CD4-positive, alpha-beta T cell treated with Interferon gamma for 1 hour (primary cell): ENCODE results near the gene UBA3.
A peak's percentile ranks its signal among the peaks of the same experiment; 100 is the strongest.

Experiments used
- DNase-seq: peaks from one replicate; pipeline ENCODE4 v3.0.0-alpha.2; 2020

Gene UBA3

DNA sequence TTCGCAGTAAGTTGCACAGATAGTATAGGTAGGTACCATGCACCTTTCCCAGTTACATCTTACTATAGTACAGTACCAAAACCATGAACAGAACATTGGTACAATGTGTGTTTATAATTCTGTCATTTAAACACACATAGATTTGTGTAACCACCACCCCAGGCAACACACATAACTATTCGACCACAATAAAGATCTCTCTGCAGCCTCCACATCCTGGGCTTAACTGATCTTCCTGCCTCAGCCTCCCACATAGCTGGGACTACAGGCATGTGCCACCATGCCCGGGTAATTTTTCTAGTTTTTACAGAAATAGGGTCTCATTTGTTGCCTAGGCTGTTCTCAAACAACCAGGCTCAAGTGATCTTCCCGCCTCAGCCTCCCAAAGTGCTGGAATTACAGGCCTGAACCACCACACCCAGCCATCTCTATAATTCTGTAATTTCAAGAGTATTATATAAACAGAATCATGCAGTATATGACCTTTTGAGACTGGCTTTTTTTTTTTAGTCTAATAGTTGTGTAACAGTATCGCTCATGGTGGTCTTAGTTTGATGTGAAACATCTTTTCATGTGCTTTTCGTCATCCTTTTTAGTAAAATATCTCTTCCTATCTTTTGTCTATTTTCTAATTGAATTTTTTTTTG lies 14.7 kb downstream of the UBA3 start:
- no peak for DNase-seq

- no peak for DNase-seq
These were observed 16.5 kb downstream of the UBA3 start for GRCh38 chr3:69063636-69064035.

DNA sequence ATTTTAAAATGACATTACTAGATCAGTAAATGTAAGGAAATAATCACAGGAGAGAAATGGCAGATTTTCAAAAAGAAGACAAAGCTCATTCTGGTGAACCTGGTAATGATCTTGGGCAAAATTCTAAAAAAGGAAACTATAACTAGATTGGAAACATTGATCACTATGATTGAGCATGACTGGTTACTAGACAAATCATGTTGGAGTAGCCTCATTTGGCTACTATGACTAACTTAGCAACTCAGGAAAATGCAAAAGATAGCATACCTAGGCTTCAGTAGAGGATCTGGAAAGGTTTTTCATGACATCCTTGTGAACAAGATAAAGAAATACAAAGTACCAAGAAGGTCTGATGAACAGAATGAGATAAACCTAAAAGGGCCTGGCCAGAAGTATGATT lies 20.5 kb downstream of the UBA3 start:
- DNase-seq, result no peak

DNA sequence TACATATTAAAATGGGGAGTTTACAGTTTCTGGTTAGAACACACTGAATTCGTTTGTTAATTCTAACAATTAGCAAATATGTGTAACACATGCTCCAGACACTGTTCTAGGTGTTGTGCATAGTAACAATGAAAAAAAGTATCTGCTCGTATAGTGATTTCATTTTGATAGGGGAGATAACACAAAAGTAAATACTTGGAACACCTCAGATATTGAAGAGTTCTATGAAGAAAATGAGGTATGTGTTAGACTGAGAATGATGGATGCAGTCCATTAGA lies 21.3 kb downstream of the UBA3 start:
- DNase-seq, result no peak

DNA sequence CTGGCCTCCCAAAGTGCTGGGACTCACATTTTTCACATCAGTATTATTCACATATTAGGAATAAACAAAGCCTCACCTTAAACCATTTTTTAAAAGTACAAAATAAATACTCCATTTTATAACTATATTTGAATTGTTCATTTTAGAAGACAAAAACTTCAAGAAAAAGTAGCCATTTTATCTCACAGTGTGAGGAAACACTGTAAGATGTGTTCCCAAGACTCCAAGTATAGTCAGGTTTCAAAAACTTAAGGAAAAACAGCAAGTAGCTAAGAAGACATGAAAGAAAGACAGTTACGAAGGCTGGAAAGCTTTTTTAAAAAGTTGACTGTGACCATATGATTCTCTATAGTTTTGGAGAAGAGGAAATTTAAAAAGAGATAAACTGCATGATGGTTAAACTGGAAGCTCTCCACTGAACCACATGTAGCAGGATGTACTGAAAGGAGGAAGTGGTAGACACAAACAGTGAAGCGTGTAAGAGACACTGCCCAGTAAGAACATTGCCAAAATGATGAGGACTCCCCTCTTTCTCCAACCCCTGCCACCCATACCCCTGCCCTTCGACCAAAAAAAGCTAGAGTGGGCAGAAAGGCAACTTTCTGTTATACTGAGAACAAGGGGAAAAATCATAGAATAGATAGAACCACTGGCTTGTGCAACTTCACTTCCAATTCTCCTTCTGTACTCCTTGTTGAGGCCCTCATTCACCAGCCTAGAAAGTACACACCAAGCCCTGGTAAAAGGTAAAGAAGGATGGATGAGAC lies 21.8 kb downstream of the UBA3 start:
- DNase-seq, result no peak

DNA sequence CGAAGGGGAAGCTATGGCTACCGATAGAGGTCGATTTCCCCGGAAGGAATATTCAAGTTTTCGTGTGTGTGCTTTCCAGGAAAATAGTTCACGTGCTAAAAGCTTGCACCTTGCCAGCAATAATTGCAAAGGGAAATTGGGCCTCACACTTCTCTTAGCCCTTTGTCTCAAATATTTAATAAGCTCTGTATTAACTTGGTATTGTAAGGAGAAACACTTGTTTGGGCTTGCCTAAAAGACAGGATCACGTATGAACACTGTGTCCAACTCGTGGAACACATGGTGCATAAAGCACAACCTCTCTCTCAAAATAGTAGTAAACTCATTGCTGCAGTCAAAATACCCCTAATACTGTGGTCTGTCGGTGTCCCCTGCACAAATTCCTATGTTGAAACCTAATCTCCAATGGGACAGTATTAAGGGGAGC lies 27.7 kb downstream of the UBA3 start:
- no peak for DNase-seq

- DNase-seq, result peak; percentile 98
These were observed 28.3 kb downstream of the UBA3 start, which contains the start of gene TMF1 for GRCh38 chr3:69051756-69052471. Gene TMF1, minus strand, starts transcription at chr3:69052333. Its CDS starts 247 bp downstream, at chr3:69052086.

DNA sequence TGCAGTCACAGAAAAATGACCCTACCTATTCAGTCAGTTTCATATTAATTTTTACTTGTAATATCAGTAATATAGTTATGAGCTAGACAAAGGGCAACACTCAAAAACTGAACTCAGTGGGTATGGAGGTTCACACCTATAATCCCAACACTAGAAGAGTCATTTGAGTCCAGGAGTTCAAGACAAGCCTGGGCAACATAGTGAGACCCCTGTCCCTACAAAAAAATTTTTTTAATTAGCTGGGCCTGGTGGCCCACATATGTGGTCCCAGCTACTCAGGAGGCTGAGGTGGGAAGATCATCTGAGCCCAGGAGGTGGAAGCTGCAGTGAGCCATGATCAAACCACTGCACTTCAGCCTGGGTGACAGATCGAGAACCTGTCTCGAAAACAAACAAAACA lies 31.2 kb downstream of the UBA3 start:
- DNase-seq, result no peak

GRCh38 chr3:69044608-69045007 lies 35.6 kb downstream of the UBA3 start:
- DNase-seq, result no peak

DNA sequence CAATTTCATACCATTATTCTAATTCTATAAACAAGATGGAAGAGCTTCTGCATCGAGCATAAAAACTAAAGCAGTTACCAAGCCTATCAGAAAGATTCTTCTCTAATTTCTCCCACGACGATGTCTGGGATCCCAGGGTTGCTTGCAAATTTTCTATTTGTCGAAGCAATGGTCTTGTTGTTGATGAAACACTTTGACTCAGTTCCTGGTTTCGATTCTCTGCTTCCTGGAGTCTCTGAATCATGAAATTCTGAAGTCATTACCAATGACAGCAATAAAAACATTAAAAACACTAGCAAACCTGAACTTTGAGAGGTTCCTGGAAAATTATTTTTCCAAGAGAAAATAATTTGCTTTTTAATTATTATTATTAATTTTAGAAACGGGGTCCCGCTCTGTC lies 46.7 kb downstream of the UBA3 start:
- DNase-seq, result no peak

GRCh38 chr3:69032737-69033136 lies 47.4 kb downstream of the UBA3 start:
- no peak for DNase-seq

DNA sequence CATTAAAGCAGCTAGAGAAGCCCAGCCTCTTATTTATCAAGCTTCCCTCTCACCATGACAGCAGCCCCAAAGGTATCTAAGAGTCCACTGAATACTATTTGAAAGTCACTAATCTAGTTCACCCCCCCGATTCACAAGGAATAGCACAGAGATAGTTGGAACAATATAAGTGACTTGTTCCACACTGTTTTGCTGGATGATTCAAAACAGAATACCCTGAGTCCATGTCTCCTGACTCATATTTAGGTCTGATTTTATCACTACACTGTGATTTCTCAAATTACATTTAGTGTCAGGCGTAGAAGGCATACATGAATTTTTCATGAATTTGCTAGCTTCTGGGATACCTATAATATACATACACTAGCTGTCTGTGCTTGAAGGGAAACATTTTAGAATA lies 48.0 kb downstream of the UBA3 start:
- no peak for DNase-seq

DNA sequence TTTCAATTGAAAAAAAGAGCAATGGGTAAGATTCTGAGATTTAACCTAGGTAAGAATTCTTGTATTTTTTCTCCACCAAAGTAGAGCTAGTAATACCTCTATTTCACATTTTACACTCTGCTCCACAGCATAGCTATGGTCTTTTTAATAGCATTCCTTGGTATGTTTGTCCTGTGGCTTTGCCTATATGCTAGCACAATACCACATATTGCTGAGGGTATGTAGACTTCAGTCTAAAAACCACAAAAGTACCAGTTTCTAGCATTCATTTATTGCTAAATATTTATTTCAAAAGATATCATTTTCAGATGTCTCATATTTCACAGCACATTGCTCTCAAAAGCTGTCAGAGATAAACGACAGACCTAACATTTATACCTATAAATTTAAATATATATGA lies 48.5 kb downstream of the UBA3 start:
- DNase-seq, result no peak

- DNase-seq, result no peak
These were observed 59.3 kb downstream of the UBA3 start for GRCh38 chr3:69020857-69021256.

DNA sequence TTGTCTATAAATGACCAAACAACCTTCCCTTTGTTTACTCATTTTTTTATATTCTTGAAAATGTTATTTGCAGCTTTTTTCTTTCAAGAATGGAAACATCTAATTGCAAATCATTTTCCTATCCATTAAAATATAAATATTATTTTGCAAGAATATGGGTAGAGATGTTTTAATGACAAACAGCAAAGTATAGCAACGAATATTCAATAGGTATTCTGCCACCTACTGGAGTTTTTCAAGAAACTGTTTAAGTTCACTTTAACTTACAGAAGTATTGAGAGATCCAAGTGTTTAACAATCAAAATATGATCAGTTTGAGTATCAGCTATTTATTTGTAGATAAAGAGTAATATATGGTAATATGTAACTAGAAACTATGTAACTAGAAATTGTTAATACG lies 59.7 kb downstream of the UBA3 start:
- no peak for DNase-seq

DNA sequence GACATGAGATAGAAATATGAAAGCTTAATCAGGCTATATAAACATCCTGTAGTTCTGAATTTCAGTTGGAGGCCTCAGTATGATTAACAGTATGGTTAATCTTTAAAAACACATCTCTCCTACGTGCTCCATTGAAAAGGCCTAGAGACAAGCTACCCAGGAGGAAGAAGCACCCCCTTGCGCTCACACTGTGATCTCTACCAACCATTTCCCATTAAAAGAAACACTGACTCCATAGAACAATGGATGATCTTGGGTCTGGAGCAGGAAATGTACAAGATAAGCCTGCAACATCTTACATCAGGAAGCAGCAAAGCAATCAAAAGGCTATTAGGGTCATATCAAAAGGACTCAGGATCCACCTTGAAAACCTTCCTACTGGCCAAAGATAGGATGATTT lies 63.3 kb downstream of the UBA3 start:
- DNase-seq, result no peak

DNA sequence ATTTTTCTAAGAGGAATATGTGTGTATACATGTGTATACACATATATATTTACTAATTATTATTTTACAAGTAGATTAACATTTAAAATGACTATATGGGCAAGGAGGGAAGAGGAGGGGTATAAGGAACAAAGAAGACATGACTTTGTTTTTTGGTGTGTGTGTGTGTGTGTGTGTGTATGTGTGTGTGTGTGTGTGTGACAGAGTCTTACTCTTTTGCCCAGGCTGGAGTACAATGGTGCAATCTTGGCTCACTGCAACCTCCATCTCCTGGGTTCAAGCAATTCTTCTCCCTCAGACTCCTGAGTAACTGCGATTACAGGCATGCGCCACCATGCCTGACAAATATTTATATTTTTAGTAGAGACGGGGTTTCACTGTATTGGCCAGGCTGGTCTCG lies 64.1 kb downstream of the UBA3 start:
- no peak for DNase-seq

DNA sequence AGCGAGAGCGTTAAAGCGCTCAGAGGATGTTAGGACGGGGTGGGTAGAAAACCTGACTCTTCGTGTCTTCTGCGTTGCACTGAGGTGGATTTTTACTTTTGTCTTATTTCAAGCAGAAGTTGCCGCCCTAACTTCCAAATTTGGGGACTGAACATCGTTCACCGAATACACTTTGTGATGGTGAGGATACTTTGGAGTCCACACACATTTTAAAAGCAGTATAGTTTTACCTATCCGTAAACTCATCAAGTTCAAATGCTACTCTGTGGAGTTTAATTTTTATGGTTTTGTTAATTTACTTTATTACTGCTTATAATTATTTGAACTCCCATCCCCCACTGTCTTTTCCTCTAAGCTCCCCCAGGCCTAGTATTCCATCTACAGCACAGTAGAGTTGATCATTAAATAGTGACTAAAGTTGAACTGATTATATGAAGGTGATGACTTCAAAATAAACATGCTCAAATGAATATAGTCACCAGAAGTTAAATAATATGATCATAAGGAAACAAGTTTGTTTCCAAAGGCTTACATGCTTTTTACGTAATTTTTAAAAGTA lies 66.1 kb downstream of the UBA3 start:
- DNase-seq, result no peak

GRCh38 chr3:69013253-69014021 lies 66.7 kb downstream of the UBA3 start, which contains the start of gene EOGT:
Gene EOGT, minus strand, starts transcription at chr3:69013684. Its CDS starts 3,838 bp downstream, at chr3:69009846.
- peak; percentile 75 for DNase-seq

- DNase-seq, result peak; percentile 19
These were observed 67.3 kb downstream of the UBA3 start for GRCh38 chr3:69012800-69013252.

GRCh38 chr3:69012100-69012799 lies 67.9 kb downstream of the UBA3 start:
- DNase-seq, result no peak

DNA sequence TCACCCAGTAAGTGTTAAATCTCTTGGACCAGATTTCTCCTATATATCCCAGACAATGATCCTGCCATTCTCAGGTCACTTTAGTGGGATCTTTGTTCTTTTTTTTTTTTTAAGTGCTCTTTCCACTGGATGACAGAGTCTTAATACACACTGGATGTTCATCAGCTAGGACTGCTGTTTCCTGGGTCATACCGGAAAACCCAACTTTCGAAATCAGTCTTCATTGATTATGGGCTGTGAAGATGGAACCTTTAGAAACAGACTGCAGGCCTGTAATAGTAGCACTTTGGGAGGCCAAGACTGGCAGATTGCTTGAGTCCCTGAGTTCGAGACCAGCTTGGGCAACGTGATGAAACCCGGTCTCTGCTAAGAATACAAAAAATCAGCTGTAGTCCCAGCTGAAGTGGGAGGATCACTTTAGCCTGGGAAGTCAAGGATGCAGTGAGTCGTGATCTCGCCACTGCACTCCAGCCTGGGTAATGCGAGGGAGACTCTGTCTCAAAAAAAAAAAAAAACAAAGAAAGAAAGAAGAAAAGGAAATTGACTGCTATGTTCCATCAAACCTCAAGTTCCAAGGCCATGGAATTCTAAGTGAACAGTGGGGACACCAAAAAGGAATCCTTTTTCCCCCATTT lies 69.0 kb downstream of the UBA3 start:
- no peak for DNase-seq
